ENCODE data around the gene IL21R.

Gene IL21R

DNA sequence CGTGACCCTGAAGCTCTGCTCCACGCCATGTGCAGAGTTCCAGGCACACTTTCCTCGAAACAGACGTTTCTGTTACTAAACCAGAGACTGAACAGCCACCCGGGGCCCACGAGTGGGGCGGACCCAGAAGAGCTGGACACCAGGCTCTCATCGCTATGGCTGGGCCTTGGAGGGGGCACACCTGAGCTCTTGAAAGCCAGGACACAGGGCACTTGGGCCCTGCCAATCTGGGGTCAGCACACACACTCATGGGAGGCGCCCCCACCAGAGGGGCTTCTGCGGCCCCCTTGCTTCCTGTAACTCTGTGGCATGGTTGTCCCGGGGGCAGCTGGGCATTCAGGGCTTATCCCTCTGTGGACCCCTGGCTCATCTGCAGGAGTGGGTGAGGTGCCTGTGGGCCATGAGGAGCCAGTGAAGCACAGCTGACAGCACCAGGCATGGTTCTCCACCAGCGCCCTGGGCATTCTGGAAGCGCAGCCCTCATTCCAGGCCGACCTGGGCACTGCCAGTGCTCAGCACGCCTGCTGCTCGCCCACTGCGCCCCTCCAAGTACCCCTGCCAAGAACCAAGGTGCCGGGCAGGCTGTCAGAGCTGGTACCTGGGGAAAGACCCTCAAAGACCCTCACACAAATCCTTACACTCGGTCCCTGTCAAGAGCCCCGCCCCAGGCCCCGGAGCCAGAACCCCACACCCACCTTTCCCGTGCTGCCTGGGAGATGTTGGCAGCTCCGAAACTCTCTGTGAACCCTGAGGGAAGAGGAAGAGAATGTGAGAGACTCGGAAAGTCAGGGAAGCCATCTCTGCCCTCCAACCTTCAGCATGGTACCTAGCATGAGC lies 61.1 kb downstream of the IL21R start:
- no peak for DNase-seq (ENCODE audit: low read depth in 3 of 3)

GRCh38 chr16:27463741-27464591 lies 62.0 kb downstream of the IL21R start:
- no peak for DNase-seq (ENCODE audit: low read depth in 3 of 3)

- no peak for DNase-seq (ENCODE audit: low read depth in 3 of 3)
These were observed 62.9 kb downstream of the IL21R start for GRCh38 chr16:27464626-27465482.

DNA sequence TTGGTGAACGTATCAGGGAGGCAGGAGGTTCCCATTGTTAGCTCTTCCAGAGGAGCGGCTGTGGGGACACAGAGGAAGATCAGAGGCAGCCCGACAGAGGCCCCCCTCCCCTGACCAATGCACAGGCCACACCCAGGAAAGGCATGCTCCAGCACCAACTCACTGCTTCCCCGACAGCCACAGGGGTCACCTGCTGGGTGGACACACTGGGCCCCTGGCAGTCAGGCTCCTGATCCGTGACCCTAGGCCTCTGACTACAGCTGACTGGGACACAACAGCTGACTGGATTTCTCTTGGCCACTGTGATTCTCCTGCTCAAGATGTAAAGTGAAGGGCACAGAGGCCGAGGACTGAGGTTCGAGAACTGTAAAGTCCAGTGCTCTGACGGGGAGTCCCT lies 63.5 kb downstream of the IL21R start:
- DNase-seq (ENCODE audit: low read depth in 3 of 3), result no peak

GRCh38 chr16:27468941-27469531 lies 67.1 kb downstream of the IL21R start:
- DNase-seq (ENCODE audit: low read depth in 3 of 3), result no peak

- DNase-seq (ENCODE audit: low read depth in 3 of 3), result no peak
These were observed 68.8 kb downstream of the IL21R start for GRCh38 chr16:27470567-27471431.

DNA sequence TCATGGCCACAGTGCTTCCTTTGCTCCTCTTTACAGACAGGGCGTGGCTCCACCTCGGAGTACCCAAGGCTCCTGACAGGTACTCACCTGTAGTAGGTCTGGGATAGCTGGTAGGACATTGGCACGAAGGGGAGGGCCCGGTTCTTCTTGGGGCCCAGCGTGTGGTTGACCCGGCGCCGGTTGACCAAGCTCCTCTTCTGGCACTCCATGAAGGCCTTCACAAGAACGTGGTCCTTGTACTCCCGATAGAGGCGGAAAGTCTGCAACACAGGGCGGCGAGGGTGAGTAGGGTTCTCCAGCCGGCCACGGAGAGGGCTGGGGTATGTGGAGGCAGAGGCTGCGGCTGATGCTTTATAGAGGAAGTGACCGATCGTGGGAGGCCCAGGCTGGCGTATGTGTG lies 69.7 kb downstream of the IL21R start:
- DNase-seq (ENCODE audit: low read depth in 3 of 3), result no peak

DNA sequence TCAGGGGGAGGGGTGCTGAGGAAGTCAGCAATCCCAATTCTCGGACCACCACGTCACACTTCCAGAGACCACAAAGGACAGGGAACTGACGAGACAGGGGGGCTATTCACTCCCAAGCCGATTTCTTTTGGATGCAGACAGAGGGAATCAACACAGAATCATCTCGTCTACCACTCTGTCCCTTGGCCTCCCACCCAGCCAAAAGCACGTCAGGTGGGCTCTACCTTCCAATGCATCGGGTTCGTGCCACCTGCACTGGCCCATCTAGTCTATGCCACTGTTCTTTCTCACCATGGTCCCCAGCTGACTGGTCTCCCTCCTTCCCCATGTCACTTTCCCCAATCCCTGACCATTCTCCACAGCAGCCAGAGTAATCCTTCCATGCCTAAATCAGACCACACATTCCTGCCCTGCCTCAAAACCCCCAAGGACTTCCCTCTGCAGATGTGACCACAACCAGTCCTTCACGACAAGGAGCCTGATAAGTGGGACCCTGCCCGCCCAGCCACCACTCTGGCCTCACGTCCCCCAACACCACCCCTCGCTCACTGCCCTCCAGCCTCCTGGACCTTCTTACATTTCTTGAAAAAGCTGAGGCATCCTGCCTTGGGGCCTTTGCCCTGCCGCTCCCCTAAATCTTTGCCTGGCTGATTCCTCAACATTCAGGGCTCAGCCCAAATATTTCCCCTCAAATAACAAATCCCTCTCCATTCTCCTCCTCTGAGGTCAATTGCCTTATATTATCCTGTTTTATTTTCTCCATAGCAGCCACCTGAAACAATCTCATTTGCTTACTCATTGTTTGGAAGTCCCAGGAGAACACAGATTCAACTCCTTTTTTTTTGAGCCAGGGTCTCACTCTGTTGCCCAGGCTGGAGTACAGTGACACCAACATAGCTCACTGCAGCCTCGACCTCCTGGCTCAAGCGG lies 70.4 kb downstream of the IL21R start:
- DNase-seq (ENCODE audit: low read depth in 3 of 3), result no peak

DNA sequence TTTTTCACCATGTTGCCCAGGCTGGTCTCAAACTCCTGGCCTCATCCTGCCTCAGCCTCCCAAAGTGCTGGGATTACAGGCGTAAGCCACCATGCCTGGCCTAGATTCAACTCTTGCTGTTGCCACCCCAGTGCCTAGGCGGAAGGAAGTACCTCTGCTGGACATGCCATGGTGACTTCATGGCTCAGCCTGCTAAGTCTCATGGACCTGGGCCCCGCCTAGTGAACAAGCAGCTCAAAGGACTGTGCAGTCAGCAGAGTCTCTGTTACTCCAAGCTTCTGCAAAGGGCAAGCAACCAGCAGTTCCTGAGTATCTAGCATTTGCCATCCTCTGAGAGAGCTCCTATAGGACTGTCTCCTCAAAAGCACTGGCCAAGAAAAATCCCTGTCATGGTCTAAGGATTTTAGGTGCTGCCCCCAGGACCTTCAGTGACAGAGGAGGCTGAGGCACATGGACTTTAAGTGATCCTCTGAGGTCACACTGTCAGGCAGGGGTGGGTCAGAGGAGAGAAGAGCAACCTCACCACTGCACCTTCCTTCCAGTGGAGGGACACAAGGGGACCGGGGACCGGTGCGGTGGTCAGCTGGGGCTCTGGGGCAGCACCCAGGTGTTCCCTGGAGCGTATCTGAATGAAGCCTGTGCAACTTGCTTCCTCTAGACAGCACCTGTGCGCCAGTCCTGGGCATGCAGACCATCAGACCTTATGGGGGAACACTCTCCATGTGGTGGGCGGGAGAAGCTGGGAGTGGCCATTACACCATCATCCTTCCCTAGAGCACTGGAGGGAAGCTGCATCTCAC lies 71.3 kb downstream of the IL21R start:
- DNase-seq (ENCODE audit: low read depth in 3 of 3), result no peak

- no peak for DNase-seq (ENCODE audit: low read depth in 3 of 3)
These were observed 72.1 kb downstream of the IL21R start for GRCh38 chr16:27474041-27474440.

- no peak for DNase-seq (ENCODE audit: low read depth in 3 of 3)
These were observed 72.9 kb downstream of the IL21R start for GRCh38 chr16:27474921-27475320.

GRCh38 chr16:27475561-27475960 lies 73.6 kb downstream of the IL21R start:
- no peak for DNase-seq (ENCODE audit: low read depth in 3 of 3)

GRCh38 chr16:27476240-27476639 lies 74.3 kb downstream of the IL21R start:
- no peak for DNase-seq (ENCODE audit: low read depth in 3 of 3)

- DNase-seq (ENCODE audit: low read depth in 3 of 3), result no peak
These were observed 78.8 kb downstream of the IL21R start for GRCh38 chr16:27480761-27481160.

- no peak for DNase-seq (ENCODE audit: low read depth in 3 of 3)
These were observed 79.4 kb downstream of the IL21R start for GRCh38 chr16:27481282-27481934.

DNA sequence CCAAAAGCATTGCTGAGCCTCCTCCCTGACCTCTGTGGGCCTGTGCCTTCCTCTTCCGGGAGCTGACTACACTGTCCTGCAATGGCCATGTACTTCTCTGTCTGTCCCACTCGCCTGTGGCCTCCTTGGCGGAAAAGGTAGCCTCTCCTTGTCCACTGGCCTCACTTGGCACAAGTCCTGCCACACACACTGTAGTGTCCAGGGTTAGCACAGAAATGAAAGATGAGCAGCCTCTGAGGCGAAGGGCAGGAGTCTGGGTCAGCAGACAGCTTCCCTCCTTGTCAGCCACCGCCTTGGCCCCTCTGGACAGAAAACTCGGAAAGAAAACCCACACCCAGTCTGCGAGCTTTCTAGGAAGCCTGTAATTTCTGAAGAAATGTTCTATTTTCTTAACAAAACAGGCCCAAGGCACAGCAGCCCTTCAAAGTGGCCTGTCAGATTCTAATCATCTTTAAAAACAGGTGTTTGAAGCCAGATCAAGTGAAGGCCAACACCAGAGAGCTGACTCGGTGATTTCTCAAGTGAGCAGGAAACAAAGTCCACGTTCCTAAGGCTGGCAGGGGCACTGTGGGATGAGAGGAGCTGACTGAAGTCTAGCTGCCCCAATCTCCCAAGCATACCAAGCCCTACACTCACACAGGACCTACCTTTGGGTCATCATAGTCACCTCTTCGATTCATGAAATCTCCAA lies 80.6 kb downstream of the IL21R start:
- DNase-seq (ENCODE audit: low read depth in 3 of 3), result no peak

DNA sequence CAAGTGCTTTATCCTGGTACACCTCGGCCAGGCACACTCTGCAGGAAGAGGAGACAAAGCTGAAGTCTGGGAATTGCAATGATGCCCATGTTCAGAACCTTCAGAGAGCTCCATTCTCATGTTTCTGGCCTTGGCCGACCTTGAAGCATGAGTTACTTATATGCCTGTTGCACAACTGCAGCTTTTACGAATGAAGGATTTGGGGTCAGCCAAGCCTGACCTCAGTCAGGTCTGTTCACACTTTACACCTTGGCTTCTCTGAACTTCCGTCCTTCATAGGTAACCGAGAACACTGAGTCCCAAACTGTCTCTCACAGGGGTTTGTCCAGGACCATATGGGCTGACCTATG lies 81.1 kb downstream of the IL21R start:
- DNase-seq (ENCODE audit: low read depth in 3 of 3), result no peak

DNA sequence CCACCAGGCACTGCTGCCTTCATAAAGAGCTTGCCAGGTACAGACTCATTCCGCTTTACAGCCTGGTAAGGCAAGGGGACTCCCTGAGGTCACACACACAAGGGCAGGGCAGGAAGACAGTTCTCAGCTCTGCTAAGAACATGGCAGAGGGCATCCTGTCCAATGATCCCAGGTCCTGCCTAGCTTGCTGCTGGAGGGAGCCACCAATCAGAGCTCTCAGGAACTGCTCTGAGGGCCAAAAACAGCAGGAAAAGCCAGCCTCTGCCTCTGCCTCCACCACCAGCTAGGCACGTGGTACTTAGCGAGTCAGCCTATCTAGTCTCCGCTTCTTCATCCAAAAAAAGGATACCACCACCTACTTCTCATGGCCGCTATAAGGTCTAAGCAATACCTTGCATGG lies 81.7 kb downstream of the IL21R start:
- no peak for DNase-seq (ENCODE audit: low read depth in 3 of 3)

Data from stimulated activated CD4-positive, alpha-beta T cell treated with anti-CD3 and anti-CD28 coated beads, TNF-alpha, amount 100 ng/mL, for 4 hours (primary cell).